Tibial nerve (tissue), 4 donors: Measurements from ENCODE around the gene TUT4. TPM values are rescaled to one million over a fixed set of nuclear protein-coding genes. Genes with fewer than 3 reads are reported as not detected.

Experiments
- DNase-seq, 2 donors: peaks; one replicate each; pipeline ENCODE4 v3.0.0-alpha.2; 2019; ENCODE audit warnings: low spot score in 2 of 2
- H3K27ac ChIP-seq, 4 donors: fragments of 200-600 bp; sonication (generic) in 3 of 4; one replicate each; pipeline ENCODE4 v1.5.1; 2017 to 2019; ENCODE audit warnings: mild to moderate bottlenecking in 1 of 4
- H3K27me3 ChIP-seq, 2 donors: fragments of 200-600 bp; sonication (generic) in 1 of 2; one replicate each; pipeline versions ENCODE4 v1.5.1 to v1.6.0; 2017 to 2019
- H3K36me3 ChIP-seq, 3 donors: fragments of 200-600 bp; sonication (generic); one replicate each; pipeline ENCODE4 v1.5.1; 2018 to 2019
- H3K4me1 ChIP-seq, 4 donors: fragments of 200-600 bp; sonication (generic) in 3 of 4; one replicate each; pipeline ENCODE4 v1.5.1; 2017 to 2019
- H3K4me3 ChIP-seq, 4 donors: fragments of 200-600 bp; sonication (generic) in 3 of 4; one replicate each; pipeline ENCODE4 v1.5.1; 2017 to 2019; ENCODE audit warnings: mild to moderate bottlenecking in 1 of 4, moderate library complexity in 1 of 4
- H3K9me3 ChIP-seq, 4 donors: fragments of 200-600 bp; sonication (generic) in 3 of 4; one replicate each; pipeline ENCODE4 v1.5.1; 2017 to 2019
- EP300 ChIP-seq, 2 donors: sonication (generic); formaldehyde crosslinking; IDR thresholded peaks; one replicate each; pipeline ENCODE4 v1.6.1; 2017; ENCODE audit warnings: antibody characterized with exemption in 2 of 2, mild to moderate bottlenecking in 1 of 2
- POLR2A ChIP-seq, 2 donors: fragments of 450-650 bp; IDR thresholded peaks; one replicate each; pipeline ENCODE4 v1.6.1; 2017; ENCODE audit warnings: antibody characterized with exemption in 2 of 2, mild to moderate bottlenecking in 2 of 2, moderate library complexity in 2 of 2
- WGBS, 2 donors: methylation state at CpG; one replicate each; pipeline ENCODE4 v1.1.5; 2018; 5-methylcytosine and 5-hydroxymethylcytosine counted together
- total RNA-seq, 4 donors: library from RNA; depleted of rRNA; stranded (reverse); fragments of >200 nt; gene quantifications; one replicate each; pipeline ENCODE4 v1.1.0, GENCODE V29; 2016
- TF ChIP-seq, protein P1 (sequence below), 5 experiments: fragments of 200-600 bp in 3 of 5; fragments of 450-650 bp in 2 of 5; sonication (generic) in 3 of 5; IDR thresholded peaks; one replicate each; pipeline ENCODE4 v1.5.1; 2016 to 2019; ENCODE audit warnings: antibody characterized with exemption in 5 of 5, mild to moderate bottlenecking in 3 of 5, moderate library complexity in 2 of 5

Gene TUT4
- total RNA-seq, 4 donors from 2014 or later, result 78.1 to 127 (median 82.3) TPM

DNA sequence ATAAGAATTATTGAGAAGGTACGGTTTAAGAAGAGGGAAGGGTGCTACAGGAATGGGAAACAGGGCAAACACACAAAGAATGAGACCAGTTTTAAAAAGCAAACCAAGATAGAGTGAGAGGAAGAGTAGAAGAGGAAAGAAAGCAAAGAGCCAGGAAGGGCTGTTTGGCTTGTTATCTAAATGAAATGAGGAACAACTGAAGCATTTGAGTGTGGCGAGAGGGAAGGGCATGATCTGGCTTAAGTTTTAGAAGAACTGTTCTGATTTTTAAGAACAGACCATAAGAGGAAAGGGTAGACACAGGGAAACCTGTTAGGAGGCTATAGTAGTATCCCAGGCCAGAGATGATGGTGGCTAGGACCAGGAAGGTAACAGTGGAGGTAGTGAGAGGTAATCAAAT is 73.8 kb downstream of the TUT4 start:
- no peak overlapping the region for H3K4me3 ChIP-seq
- DNase-seq, result no peak
- WGBS, 2 donors, result 89 to 93% methylated on average over 2 of the region's 2 CpGs
- no peaks in the 10 kb centered on the region for H3K4me1 ChIP-seq
- H3K27me3 ChIP-seq, result no peaks in the 10 kb centered on the region
- H3K9me3 ChIP-seq, result no peaks in the 10 kb centered on the region
- H3K36me3 ChIP-seq, result peaks cover 0 to 70% (median 0%) of the 10 kb centered on the region in 3 donors
- TF ChIP-seq, protein P1, sequence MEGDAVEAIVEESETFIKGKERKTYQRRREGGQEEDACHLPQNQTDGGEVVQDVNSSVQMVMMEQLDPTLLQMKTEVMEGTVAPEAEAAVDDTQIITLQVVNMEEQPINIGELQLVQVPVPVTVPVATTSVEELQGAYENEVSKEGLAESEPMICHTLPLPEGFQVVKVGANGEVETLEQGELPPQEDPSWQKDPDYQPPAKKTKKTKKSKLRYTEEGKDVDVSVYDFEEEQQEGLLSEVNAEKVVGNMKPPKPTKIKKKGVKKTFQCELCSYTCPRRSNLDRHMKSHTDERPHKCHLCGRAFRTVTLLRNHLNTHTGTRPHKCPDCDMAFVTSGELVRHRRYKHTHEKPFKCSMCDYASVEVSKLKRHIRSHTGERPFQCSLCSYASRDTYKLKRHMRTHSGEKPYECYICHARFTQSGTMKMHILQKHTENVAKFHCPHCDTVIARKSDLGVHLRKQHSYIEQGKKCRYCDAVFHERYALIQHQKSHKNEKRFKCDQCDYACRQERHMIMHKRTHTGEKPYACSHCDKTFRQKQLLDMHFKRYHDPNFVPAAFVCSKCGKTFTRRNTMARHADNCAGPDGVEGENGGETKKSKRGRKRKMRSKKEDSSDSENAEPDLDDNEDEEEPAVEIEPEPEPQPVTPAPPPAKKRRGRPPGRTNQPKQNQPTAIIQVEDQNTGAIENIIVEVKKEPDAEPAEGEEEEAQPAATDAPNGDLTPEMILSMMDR (IDR thresholded peaks at IDR 0.05), result no peak
- TF ChIP-seq EP300 (IDR thresholded peaks at IDR 0.05) (no peak), POLR2A (IDR thresholded peaks at IDR 0.05) (no peak)
- no peak overlapping the region for H3K27ac ChIP-seq

DNA sequence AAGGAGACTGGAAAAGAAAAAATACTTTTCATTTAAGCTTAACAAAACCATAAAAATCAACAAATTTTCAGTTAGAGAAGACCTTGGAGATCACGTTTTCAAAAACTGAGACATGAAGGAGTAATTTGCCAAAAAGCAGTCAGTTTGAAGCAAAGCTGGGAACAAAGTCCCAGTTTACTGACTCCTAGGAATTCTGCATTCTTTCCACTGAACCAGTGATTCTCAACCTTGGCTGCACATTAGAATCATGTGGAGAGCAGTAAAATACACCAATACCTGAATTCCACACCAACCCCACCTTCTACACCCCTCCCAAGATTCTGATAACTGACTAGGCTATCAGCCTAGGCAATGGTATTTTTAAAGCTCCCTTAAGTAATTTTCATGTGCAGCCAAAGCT is 75.0 kb downstream of the TUT4 start:
- H3K27ac ChIP-seq, result no peak overlapping the region
- no peak for DNase-seq
- H3K9me3 ChIP-seq, result no peaks in the 10 kb centered on the region
- WGBS, 2 donors, result 80 to 89% methylated on average over 1 of the region's 1 CpG
- no peaks in the 10 kb centered on the region for H3K4me1 ChIP-seq
- TF ChIP-seq POLR2A (IDR thresholded peaks at IDR 0.05), result no peak
- no peak for TF ChIP-seq EP300 (IDR thresholded peaks at IDR 0.05)
- TF ChIP-seq, protein P1 (IDR thresholded peaks at IDR 0.05), result no peak
- H3K36me3 ChIP-seq, result peaks cover 0 to 68% (median 0%) of the 10 kb centered on the region in 3 donors
- no peak overlapping the region for H3K4me3 ChIP-seq
- H3K27me3 ChIP-seq, result no peaks in the 10 kb centered on the region

GRCh38 chr1:52476943-52477342 is 75.9 kb downstream of the TUT4 start:
- Histone ChIP-seq H3K4me3 (no peak overlapping the region), H3K36me3 (peaks cover 0 to 68% (median 0%) of the 10 kb centered on the region in 3 donors), H3K4me1 (peaks cover 0 to 3% (median 0%) of the 10 kb centered on the region in 4 donors), H3K27me3 (no peaks in the 10 kb centered on the region), H3K27ac (no peak overlapping the region), H3K9me3 (no peaks in the 10 kb centered on the region)
- 91 to 96% methylated on average over 3 of the region's 3 CpGs for WGBS, 2 donors
- TF ChIP-seq EP300 (IDR thresholded peaks at IDR 0.05) (no peak), POLR2A (IDR thresholded peaks at IDR 0.05) (no peak)
- DNase-seq, result no peak

- H3K9me3 ChIP-seq, result no peaks in the 10 kb centered on the region
- no peak overlapping the region for H3K4me3 ChIP-seq
- peaks cover 0 to 3% (median 0%) of the 10 kb centered on the region in 4 donors for H3K4me1 ChIP-seq
- DNase-seq, result no peak
- TF ChIP-seq, protein P1 (IDR thresholded peaks at IDR 0.05), result no peak
- TF ChIP-seq EP300 (IDR thresholded peaks at IDR 0.05), result no peak
- no peak for TF ChIP-seq POLR2A (IDR thresholded peaks at IDR 0.05)
- H3K27ac ChIP-seq, result no peak overlapping the region
- 91 to 95% methylated on average over 4 of the region's 4 CpGs for WGBS, 2 donors
- H3K36me3 ChIP-seq, result peaks cover 0 to 60% (median 0%) of the 10 kb centered on the region in 3 donors
- no peaks in the 10 kb centered on the region for H3K27me3 ChIP-seq
These were observed 78.1 kb downstream of the TUT4 start for GRCh38 chr1:52474807-52475206.

- Histone ChIP-seq H3K4me3 (no peak overlapping the region), H3K4me1 (peaks cover 0 to 3% (median 0%) of the 10 kb centered on the region in 4 donors), H3K9me3 (no peaks in the 10 kb centered on the region), H3K27me3 (no peaks in the 10 kb centered on the region), H3K36me3 (peaks cover 0 to 55% (median 0%) of the 10 kb centered on the region in 3 donors), H3K27ac (no peak overlapping the region)
- TF ChIP-seq EP300 (IDR thresholded peaks at IDR 0.05) (no peak), POLR2A (IDR thresholded peaks at IDR 0.05) (no peak)
- TF ChIP-seq, protein P1 (IDR thresholded peaks at IDR 0.05), result no peak
- no peak for DNase-seq
These were observed 79.9 kb downstream of the TUT4 start for GRCh38 chr1:52473039-52473438.

GRCh38 chr1:52472384-52472783 is 80.5 kb downstream of the TUT4 start:
- peaks cover 0 to 3% (median 0%) of the 10 kb centered on the region in 4 donors for H3K4me1 ChIP-seq
- WGBS, 2 donors, result 92 to 94% methylated on average over 1 of the region's 1 CpG

More at GRCh38 chr1:52472384-52472783, 80.5 kb downstream of the TUT4 start:
- H3K27me3 ChIP-seq, result no peaks in the 10 kb centered on the region
- peaks cover 0 to 49% (median 0%) of the 10 kb centered on the region in 3 donors for H3K36me3 ChIP-seq
- DNase-seq, result no peak
- no peak overlapping the region for H3K27ac ChIP-seq
- no peak for TF ChIP-seq POLR2A (IDR thresholded peaks at IDR 0.05)
- TF ChIP-seq, protein P1 (IDR thresholded peaks at IDR 0.05), result no peak
- TF ChIP-seq EP300 (IDR thresholded peaks at IDR 0.05), result no peak
- no peak overlapping the region for H3K4me3 ChIP-seq
- H3K9me3 ChIP-seq, result no peaks in the 10 kb centered on the region
